NCI-H1436 treated with DMSO at 0.1 percent for 48 hours (cell line): ENCODE measurements around the gene HAUS3.
A peak's percentile ranks its signal among the peaks of the same experiment; 100 is the strongest.

Source experiments
- DNase-seq: peaks from one replicate; lab custom pipeline; 2025; lab: John Stamatoyannopoulos, UW

Gene HAUS3

DNA sequence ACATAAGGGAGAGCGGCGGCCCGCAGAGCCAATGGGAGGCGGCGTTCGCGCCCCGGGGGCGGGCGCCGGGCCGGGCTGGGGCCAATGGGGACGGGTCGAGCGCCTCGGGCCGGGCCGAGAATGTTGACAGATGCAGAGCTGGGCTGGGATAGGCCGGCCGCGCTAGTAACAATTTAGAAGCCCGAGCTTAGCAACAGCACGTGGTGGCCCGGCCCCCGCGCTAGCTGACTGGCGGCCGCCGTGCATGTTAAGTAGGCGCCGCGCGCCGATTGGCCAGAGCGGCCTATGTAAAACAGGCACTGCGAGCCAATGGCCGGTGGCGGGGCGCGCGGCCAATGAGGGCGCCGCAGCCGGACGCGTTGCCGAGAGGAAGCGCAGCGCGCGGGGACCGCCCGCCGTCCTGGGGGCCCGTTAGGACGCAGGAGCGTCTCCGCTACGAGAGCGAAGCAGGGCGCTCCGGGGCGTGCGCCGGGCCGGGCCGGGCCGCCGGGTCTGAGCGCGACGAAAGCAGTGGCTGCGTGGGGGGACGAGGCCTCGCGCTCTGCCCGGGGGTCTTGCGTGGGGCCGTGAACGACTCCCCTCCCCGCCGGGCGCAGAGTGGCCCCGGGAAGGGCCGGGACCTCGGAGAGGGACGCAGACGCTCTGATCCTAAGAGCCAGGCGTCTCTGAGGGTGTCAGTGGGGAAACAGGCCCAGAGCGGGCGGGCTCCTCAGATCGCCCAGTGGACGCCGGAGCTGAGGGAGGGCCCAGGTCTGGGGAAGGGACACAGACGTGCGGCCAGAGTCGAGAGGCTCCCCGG lies 20.4 kb upstream of the HAUS3 start:
- DNase-seq, result peak; percentile 67

DNA sequence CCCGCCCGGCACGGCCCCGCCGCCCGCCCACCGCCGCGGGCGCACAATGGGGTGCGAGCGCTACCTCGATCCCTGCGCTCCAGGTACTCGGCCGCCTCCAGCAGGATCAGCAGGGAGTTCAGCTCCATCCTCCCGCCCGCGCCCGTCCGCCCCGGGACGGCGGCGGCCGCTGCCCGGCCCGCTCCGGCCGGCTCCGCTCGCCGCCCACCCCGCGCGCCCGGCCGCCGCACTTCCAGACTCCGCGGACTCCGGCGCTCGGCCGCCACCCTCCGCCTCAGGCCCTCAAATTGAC lies 19.9 kb upstream of the HAUS3 start, which contains the start of gene MXD4:
TSS of gene MXD4 (minus strand) at position 257 of the 292 bp plus-strand sequence. CDS start at position 128, 129 bp downstream.
- DNase-seq, result no peak

DNA sequence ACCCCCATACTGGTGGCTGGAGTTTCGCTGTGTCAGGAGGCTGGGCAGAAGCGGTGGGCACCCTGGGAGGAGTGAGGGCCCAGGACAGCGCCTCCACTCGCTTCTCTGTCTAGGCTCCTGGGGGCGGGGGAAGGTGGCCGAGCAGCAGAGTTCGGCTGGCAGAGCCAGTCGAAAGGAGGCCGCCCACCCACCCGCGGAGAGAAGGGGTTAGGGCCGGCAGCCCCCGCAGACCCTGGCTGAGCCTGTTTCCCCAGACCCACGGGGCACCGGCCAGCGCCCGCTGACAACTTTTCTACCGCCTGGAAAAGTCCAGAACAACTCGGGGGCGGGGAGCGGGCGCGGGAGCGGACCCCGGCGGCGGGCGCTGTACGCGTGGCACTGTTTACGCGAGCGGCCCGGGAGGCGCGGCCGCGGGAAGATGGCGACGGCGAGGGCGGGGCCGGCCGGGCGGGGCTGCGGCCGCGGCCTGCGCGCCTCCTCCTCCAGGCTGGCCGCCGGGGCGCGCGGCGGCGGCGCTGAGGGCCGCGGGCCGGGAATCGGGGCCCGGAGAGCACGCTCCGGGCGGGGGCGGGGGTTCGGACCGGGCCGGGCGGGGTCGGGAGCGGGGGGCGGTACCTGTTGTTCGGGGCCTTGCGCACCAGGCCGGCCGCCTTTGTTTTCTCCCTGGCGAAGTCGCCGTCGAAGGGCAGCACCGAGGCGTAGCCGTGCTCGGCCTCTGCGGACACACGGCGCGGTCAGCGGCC lies 19.4 kb upstream of the HAUS3 start:
- DNase-seq, result no peak

DNA sequence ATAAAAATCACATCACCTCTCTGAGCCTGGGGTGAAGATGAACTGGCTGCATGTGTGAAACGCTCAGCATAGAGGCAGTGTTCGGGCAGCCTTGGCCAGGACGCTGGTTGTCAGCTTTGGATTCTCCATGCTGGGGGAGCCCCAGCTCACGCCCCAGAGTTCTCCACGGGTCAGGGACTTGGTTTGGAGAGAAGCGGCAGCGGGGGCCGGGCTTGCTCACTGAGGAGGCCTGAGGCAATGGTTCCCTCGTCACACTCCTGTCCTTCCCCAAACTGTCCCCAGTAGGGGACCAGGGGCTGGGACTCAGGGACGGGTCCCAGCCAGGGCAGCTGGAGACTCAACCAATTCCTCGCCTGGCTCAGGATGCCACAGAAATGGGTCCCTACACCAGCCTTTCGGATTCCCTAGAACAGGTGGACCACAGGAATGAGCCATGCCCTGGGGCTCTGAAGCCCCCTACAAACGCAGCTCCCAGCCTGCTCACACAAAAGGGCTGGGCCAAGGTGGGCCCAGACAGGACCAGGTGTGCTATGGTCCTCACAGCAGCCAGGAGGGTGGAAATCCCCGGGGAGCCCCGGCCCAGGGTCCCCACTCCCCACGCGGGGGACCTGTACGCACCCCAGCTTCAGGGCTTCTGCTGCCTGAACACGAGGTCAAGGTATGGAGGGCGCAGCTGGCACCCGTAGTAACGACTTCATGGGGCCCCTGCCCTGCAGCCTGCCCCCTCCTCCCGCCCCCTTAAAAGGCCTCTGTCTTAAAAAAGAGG lies 18.6 kb upstream of the HAUS3 start:
- no peak for DNase-seq

DNA sequence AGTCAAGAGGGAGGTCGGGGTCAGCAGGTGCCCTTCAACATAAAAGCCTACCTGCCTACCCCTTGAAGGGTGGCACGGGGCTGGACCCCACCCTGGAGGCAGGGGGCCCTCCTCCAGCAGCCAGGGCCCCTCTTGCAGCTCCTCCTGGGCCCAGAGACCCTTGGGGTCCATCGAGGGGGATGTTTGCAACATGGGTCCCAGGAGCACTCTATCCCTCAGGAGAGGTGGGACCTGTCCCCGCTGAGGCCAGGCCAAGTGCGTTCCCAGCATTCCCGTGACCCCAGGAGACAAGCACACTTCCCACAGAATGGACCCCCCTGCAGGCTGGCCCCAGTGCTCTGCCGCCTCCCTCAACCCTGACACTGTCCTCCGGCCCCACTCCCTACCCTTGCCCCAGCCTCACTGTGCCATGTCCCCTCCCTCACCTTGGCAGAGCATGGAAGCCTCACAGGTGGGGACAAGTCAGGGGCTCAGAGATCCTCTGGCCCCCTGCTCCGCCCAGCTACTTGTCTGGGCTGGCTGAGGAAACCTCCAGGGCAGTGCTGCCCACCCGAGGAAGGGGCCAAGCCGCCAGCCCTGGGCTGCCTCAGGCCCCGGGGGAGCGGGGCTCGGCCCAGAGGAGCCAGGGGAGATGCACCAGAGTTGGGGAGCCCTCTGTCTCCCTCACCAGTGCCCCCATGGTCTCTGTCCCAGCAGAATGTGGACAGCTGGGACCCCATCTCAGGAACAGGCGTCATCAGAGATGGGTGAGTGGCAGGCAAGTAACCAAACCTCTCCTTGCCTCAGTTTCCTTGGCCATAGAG lies 17.8 kb upstream of the HAUS3 start:
- no peak for DNase-seq

DNA sequence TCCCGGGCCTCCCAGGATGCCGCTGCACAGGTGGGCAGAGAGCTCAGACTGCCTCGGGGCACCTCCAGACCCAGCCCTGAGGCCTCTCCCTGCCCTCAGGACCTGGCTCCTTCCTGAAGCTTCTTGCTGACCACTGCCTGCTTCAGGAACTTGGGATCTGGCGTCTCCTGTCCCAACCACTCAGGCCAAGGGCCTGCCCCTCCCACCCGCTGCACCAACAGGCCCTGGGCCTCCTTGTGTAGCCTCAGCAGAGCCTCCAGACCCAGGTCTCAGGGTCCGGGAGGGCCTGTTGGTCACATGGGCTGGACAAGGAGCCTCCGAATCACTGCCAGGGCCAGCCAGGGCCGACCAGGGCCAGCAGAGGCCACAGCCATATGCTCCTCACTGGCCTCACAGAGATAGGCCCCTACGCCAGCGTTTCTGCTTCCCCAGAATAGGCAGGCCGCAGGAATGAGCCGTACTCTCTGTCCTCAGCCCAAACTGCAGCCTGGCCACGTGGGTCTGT lies 17.2 kb upstream of the HAUS3 start:
- no peak for DNase-seq

DNA sequence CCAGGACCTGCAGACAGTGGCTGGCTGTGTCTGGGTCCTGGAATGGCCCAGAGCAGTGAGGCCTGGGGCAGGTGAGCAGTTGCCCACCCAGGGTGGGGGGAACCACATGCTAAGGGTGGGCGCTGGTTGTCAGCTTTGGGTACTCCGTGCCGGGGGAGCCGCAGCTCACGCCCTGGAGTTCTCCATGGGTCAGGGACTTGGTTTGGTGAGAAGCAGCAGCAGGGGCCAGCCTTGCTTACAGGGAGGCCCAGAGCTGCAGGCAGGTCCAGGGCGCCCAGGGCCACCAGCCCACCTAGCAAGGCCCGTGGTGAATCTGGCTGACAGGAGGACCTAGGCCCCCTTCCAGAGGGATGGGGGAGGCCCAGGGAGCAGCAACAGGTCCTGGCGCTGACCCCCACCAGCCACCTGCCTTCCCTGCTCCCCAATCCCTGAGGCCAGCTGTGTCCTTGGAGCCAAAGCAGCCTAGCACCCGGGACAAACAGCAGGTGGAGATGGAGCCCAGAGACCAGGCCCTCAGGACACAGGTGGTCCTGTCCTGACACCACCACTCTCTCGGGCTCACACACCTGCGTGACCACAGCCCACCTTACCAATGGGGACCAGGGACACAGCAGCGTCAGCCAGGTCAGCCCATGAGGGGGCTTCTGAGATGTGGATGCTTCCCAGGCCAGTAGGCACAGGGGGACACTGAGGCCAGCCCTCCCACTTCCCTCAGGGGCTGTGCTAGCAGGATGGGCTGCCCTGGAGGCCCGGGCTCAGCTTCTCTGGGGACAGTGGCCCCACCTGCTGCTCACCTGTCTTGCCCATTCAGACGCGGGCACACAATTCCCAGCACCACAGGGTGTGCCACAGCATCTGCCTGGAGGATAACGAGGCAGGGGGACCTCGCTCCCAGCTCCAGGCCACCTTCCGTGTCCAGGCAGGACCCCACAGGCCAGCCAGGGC lies 16.4 kb upstream of the HAUS3 start:
- no peak for DNase-seq

DNA sequence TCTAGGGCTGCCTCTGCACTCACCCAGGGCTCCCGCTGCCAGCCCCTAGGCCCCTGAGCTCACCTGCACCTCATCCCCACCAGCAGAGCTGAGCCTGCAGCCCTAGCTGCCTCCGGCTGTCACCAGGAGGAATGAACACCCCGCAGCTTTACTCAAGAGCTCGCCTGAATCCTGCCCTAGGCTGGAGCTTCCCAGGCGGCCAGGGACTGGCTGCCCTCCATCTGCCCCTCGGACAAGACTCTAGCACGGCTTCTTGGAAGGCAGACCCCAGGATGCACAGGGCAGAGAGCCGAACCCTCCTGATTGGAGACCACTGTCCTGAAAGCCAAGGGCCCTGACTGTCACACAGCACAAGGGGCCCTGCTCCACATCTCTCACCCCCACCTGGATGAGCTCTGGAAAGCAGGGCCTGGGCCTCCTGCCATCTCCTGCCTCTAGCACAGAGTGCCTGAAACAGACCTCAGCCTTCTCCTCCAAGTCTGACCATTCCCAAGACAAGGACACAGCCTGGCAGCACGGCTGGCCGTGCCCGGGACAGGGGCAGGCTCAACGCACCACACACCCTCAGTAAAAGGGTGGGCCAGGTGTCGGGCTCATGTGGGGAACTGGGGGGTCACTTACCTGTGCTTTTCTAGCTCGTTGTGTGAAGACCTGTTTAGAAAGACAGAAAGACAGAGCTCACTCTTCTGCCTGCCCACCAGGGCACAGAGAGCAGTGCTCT lies 15.6 kb upstream of the HAUS3 start:
- no peak for DNase-seq

DNA sequence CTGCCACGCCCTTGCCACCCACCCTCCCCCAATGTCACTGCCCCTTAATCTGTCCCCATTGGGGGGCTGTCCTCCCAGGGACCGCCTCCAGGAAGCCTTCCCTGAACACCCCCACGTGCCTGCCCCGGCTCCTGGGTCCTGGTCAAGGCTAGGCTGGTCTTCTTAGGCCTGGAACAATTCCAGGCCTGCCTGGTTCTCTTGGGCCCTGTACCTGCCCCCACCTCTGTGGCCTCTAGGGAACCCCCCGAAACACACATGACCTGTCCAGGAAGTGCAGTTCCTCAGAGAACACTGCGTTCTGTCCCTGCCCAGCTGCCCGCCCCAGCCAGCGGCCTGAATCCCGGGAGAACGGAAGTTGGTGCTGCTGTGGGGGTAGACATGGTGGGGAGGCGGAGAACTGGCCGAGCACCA lies 14.9 kb upstream of the HAUS3 start:
- no peak for DNase-seq

DNA sequence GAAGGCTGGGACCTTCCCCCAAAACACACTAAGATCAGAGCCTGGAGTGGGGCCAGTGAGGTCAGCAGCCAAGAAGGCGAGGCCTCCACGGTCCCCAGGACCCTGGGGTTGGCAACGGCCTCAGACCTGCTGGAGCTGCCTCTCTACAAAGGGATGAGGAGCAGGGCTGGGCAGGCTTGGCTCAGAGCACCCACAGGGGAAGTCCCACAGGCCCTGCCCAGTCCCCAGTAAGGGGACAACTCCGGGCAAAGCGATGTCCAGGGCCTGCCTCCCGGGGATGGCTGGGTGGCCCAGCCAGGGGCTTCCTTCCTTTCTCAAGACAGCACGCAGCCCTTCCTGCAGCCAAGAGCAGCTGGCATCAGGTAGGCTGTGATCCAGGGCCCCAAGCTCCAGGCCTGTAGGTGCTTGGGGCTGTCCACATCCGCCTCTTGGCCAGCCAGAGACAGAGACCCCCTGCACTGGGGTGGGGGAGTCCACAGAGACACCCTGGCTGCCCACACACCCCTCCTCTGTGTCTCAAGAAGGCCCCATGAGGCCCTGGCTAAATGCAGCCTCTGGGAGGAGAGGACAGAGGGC lies 14.3 kb upstream of the HAUS3 start:
- DNase-seq, result no peak

DNA sequence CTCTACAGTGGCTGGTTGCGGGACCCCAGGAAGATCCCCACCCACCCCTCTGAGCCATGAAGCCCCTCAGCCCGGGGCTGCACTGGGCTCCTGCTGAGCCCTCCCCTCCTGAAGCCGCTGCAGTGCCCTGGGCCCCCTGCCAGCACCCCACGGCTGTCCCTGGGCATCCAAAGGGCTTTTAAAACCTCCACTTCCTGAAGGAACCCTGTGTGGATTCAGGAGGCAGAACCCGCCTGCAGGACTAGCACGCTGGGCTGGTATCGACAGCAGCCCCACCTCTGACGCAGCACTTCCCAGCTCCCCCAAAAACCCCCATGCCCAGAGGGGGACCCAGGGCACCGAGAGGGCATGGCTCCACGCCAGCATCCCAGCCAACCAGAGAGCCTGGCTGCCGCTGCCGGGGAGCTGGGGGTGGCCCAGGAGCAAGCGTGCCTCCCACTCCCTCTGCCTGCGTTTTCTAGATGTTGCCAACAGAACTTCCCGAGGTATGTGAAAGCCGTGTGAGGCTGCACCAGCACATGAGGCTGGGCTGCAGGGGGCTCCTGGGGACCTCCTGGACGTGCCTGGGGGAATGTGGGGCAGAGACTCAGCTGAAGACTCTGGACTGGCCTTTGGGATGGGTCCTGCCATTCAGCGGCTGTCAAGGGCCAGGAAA lies 13.7 kb upstream of the HAUS3 start:
- DNase-seq, result no peak

DNA sequence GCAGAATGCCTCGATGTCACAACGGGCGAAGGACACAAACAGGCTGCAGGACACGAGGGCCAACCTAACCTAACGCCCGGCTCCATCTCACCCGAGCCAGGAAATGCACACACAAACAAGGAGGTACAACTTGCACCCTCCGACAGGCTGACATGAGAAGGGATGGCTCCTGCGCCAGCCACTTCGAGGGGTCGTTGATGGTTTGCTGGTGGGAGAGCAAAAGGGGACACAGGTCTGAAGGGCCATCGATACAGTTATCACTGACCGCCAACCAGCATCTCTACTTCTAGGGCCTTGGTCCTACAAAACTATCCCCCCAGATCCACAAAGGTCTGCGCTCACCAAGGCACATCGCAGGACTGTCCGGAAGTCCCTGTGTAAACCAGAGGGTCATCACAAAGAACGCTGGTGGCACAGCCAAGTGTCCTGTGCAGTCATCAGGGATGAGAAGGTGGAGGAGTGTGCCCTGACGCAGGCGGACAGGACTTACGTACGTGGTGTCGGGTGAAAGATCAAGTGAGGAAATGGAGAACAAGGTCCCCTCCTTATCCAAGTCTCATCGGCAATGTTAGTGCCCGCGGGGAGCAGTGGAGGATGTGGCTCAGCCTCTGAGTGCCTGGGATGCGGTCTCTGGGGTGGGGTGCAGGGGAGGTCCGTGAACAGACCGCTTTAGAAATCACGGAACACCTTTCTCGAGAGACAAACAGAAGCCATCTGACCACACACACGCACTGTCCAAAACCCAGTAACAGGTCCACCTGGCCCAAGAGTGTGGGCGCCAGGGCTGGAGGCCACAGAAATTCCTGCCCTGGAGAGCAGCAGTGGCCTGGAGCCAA lies 13.0 kb upstream of the HAUS3 start:
- DNase-seq, result no peak

DNA sequence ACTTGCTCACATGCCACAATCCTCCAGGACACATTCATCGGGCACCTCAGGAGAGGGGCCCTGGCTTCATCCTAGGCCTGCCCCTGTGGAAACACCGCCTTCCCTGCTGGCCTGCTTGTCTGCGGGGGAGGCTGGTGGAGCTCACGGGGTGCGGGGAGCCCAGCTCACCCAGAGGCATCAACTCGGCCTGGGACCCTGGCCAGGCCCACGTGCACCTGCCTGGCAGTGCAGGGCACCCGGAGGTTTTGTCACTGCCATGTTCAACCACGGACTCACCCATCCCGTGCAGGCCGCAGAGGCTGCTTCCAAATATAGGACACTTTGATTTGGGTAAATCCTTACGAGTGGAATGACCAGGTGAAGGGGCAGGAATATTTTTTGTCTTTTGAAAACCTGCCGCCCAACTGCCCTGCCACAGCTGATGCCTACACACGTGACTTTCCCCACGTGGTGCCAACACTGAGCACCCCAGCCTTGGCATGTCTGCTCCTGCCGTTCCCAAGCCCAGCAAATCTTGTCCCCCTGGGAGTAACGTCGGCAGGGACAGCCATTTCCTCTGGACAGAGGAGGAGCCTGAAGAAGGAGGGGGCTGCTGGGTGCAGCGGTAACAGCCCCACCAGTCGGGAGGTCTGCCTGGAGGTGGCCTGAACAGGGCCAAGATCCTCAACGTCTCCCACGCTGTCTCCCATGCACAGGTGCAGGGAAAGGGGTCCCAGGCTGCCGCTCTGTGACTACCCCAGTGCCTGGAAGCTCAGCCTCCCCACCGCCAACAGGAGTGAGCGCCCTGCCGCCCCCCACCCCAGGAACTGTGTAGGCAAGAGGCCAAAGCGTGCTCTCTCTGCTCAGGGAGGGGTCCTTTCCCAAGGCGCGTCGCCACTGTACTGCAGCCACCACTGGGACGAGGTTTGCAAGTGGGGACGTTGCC lies 11.5 kb upstream of the HAUS3 start:
- no peak for DNase-seq

DNA sequence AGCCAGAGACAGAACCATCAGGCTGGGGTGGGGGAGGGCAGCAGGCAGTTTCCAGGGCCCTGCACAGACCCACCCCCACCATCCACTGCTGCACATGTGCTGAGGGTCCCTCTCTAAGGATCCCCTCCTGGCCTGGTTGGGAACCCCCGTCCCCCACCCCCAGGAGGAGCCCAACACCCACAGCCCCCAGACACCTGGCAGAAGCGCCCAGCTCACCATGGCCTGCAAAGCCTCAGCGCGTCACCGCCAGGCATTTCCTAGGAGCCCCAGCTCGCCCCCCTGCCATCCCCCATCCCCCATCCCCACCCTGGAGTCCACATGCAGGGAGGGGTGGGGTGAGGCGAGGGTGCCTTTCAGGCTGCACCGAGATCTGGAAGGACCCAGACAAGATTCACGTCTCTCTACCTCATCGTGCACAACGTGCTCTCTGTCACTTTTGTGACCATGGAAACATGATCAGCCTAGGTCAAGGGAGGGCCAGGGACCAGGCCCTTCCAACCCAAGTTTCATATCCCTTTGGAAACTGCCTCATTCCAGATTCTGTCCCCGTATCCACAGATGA lies 10.7 kb upstream of the HAUS3 start:
- DNase-seq, result no peak

DNA sequence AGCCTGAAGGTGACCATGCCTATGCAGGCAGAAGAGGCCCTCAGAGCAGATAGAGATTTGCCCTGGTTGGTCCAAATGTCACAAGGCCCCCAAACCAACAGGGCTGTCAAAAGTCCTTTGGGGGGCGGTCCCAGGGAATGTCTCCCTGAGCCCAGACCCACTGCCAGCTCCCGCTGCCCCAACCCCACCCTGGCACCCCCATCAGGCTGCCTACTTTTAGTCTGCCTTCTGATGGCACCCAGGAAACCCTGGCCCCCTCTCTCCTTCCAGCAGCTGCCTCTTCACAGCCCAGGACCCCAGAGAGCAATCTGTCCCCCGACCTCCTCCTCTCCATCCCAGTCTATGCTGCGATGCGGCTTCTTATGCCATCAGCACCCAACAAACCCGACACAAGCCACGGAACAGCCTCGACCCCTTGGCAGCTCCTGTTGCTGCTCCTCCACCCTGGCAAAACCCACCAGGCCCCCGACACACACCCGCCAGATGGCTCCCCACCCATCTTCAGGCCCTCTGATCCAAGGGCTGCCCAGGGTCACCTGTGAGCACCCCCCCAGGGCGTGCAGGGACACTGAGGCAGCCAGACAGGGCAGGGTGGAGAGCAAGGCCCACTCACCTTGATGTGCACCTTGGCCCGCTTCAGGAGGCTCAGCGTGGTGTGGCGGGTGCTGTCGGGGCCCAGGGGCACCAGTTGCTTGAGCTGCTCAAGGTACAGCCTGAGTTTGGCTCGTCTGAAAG lies 10.0 kb upstream of the HAUS3 start:
- DNase-seq, result no peak
